Endothelial cell of umbilical vein (primary cell): ENCODE measurements around the gene ZSCAN2.
"Not testable (repeated sequence)": the region's sequence is repeated elsewhere in the genome, so short reads cannot be mapped to it uniquely, and the experiment has no call there.

Experiments
- EZH2 ChIP-seq: IDR thresholded peaks from 2 replicates; pipeline ENCODE4 v1.6.1; 2012; ENCODE audit warnings: borderline replicate concordance, low read depth, mild to moderate bottlenecking, moderate library complexity, low read length, inconsistent platforms; ENCODE audit not compliant: severe bottlenecking
- MYC ChIP-seq: IDR thresholded peaks from one replicate; pipeline ENCODE4 v1.6.1; 2011; ENCODE audit warnings: mild to moderate bottlenecking, low read depth, low read length
- POLR2A ChIP-seq: IDR thresholded peaks from 2 replicates; pipeline ENCODE4 v1.6.1; 2012; ENCODE audit warnings: low read depth, mild to moderate bottlenecking, control low read depth, low read length
- POLR2AphosphoS5 ChIP-seq: IDR thresholded peaks from 2 replicates; pipeline ENCODE4 v1.6.1; 2012; ENCODE audit warnings: low read depth, mild to moderate bottlenecking, control low read depth, low read length, moderate library complexity; ENCODE audit not compliant: insufficient read depth
- TF ChIP-seq, protein P1 (sequence below), 2 donors: IDR thresholded peaks; 1 replicate in 1 of 2; 2 replicates in 1 of 2; pipeline ENCODE4 v1.5.1; 2011; ENCODE audit warnings: low read length in 2 of 2, mild to moderate bottlenecking in 2 of 2, moderate library complexity in 2 of 2, control low read depth in 1 of 2, inconsistent platforms in 1 of 2, low read depth in 1 of 2; ENCODE audit not compliant: insufficient read depth in 1 of 2; ENCODE audit errors: extremely low read depth in 1 of 2

DNA sequence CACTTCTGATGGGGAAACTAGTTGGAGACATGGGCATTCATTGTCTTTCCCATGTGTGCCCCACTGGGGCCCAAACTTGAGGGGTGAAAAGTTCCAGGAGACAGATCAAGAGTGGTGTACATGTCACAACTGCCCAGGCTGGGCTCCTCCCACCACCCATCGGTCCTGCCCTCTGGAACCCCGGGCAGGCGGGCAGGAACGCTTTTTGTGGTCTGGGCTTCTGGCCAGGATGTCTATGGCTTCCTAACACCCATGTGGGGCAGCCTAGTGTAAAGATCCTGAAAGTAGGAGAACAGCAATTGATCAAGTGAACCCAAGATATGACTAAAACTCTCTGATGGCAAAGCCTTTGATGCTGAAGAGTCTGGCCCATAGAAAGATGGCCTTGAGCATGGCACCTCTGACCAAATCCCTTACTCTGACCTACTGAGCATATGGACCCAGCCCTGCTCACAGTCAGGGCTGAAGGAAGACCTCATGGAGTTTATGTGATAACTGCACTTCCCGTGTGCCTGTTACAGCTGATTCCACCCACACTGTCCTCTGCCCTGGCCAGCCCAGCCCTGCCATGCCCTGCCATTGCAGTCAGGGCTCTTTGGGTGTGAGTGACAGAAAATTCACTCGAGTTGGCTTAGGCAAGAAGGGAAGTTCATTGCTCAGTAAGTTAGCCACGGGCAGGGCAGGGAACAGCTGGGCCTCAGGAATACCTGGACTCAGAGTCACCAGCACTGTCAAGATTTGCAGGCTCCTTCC, 19.0 kb upstream of the ZSCAN2 start:
- TF ChIP-seq, protein P1, sequence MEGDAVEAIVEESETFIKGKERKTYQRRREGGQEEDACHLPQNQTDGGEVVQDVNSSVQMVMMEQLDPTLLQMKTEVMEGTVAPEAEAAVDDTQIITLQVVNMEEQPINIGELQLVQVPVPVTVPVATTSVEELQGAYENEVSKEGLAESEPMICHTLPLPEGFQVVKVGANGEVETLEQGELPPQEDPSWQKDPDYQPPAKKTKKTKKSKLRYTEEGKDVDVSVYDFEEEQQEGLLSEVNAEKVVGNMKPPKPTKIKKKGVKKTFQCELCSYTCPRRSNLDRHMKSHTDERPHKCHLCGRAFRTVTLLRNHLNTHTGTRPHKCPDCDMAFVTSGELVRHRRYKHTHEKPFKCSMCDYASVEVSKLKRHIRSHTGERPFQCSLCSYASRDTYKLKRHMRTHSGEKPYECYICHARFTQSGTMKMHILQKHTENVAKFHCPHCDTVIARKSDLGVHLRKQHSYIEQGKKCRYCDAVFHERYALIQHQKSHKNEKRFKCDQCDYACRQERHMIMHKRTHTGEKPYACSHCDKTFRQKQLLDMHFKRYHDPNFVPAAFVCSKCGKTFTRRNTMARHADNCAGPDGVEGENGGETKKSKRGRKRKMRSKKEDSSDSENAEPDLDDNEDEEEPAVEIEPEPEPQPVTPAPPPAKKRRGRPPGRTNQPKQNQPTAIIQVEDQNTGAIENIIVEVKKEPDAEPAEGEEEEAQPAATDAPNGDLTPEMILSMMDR (IDR thresholded peaks at IDR 0.05; ENCODE audit: extremely low read depth in 1 of 2, insufficient read depth in 1 of 2, low read depth in 1 of 2, low read length in 2 of 2): not testable (repeated sequence)
- TF ChIP-seq MYC, POLR2AphosphoS5, POLR2A, EZH2: not testable (repeated sequence)
